H1 (cell line): Measurements from ENCODE around the gene TRIM9. TPM values are rescaled to one million over a fixed set of nuclear protein-coding genes. Genes with fewer than 3 reads are reported as not detected.

Experiments used
- CTCF ChIA-PET: fragments of 300-600 bp; sonication (Branson Sonifier 250); formaldehyde crosslinking; loops from one replicate; lab custom pipeline; 2021; ENCODE audit not compliant: partially characterized antibody; lab: Charles Lee
- POLR2A ChIA-PET: fragments of 300-600 bp; sonication (Branson Sonifier 250); formaldehyde crosslinking; loops from one replicate; lab custom pipeline; 2021; ENCODE audit warnings: inconsistent platforms; ENCODE audit not compliant: partially characterized antibody; lab: Charles Lee
- DNase-seq, 2 experiments: peaks; one replicate each; pipeline versions ENCODE4 v3.0.0 to v3.0.0-alpha.2; 2010 to 2022; ENCODE audit warnings: low spot score in 2 of 2, low read depth in 1 of 2, mixed read lengths in 1 of 2
- FAIRE-seq: peaks from 2 replicates; lab custom pipeline; 2011; peaks lifted over from hg19 to GRCh38; lab: Jason Lieb, UNC
- H2AFZ ChIP-seq: 2 replicates; pipeline ENCODE4 v1.8.1; 2012; ENCODE audit warnings: low read length, inconsistent platforms
- H2AK5ac ChIP-seq: 2 replicates; pipeline ENCODE4 v1.6.1; 2013; ENCODE audit warnings: low read depth, low read length
- H2BK120ac ChIP-seq: replicated peaks from 2 replicates; pipeline ENCODE3; 2013; ENCODE audit warnings: low read depth, low read length, inconsistent platforms
- H2BK12ac ChIP-seq: 2 replicates; pipeline ENCODE4 v1.6.1; 2013; ENCODE audit warnings: low read depth, low read length
- H2BK15ac ChIP-seq: 2 replicates; pipeline ENCODE4 v1.6.1; 2013; ENCODE audit warnings: low read length
- H2BK20ac ChIP-seq: 2 replicates; pipeline ENCODE4 v1.6.1; 2013; ENCODE audit warnings: low read length
- H2BK5ac ChIP-seq: 2 replicates; pipeline ENCODE4 v1.6.1; 2013; ENCODE audit warnings: low read depth, low read length
- H3K14ac ChIP-seq: 2 replicates; pipeline ENCODE4 v1.6.1; 2013; ENCODE audit warnings: inconsistent platforms; ENCODE audit not compliant: insufficient read length
- H3K18ac ChIP-seq: 2 replicates; pipeline ENCODE4 v1.6.1; 2013; ENCODE audit warnings: low read length; ENCODE audit errors: extremely low read depth
- H3K23ac ChIP-seq: 2 replicates; pipeline ENCODE4 v1.6.1; 2013; ENCODE audit warnings: inconsistent platforms; ENCODE audit not compliant: insufficient read length
- H3K23me2 ChIP-seq: 2 replicates; pipeline ENCODE4 v1.6.1; 2013; ENCODE audit warnings: low read depth, low read length
- H3K27ac ChIP-seq: 2 replicates; pipeline ENCODE4 v1.6.1; 2011; ENCODE audit warnings: low read depth, low read length, inconsistent platforms
- H3K27me3 ChIP-seq, 4 experiments: replicated peaks in 1 of 4; 1 replicate in 1 of 4; 2 replicates in 3 of 4; pipeline versions ENCODE4 v1.6.1 to v1.8.1; 2011 to 2013; ENCODE audit warnings: low read length in 3 of 4, mild to moderate bottlenecking in 3 of 4, inconsistent platforms in 2 of 4, mixed read lengths in 2 of 4, moderate library complexity in 1 of 4; ENCODE audit not compliant: control insufficient read depth in 3 of 4, insufficient read depth in 3 of 4; ENCODE audit errors: extremely low read depth in 1 of 4
- H3K36me3 ChIP-seq, 4 experiments: 2 replicates each; pipeline versions ENCODE4 v1.6.1 to v1.8.1; 2011 to 2013; ENCODE audit warnings: mild to moderate bottlenecking in 4 of 4, low read length in 3 of 4, moderate library complexity in 2 of 4, control low read depth in 1 of 4, inconsistent platforms in 1 of 4; ENCODE audit not compliant: insufficient read depth in 4 of 4, control insufficient read depth in 2 of 4
- H3K4ac ChIP-seq: replicated peaks from 2 replicates; pipeline ENCODE3; 2013; ENCODE audit warnings: low read length, low read depth, mixed read lengths, inconsistent platforms; ENCODE audit not compliant: insufficient read length
- H3K4me1 ChIP-seq, 4 experiments: replicated peaks in 1 of 4; 1 replicate in 1 of 4; 2 replicates in 3 of 4; pipeline versions ENCODE4 v1.6.1 to v1.8.1; 2011 to 2013; ENCODE audit warnings: low read length in 3 of 4, inconsistent platforms in 2 of 4, mixed read lengths in 1 of 4; ENCODE audit not compliant: insufficient read depth in 4 of 4, control insufficient read depth in 3 of 4
- H3K4me2 ChIP-seq, 2 experiments: 2 replicates each; pipeline versions ENCODE4 v1.6.1 to v1.8.1; 2011 to 2013; ENCODE audit warnings: low read depth in 2 of 2, low read length in 2 of 2, control low read depth in 1 of 2, inconsistent platforms in 1 of 2, mild to moderate bottlenecking in 1 of 2; ENCODE audit not compliant: insufficient read depth in 1 of 2
- H3K4me3 ChIP-seq, 4 experiments: fragments of 200-600, 300-600 bp in 1 of 4; sonication (generic), shearing (Covaris generic), sonication (Bioruptor Twin) in 1 of 4; 2 replicates each; pipeline versions ENCODE4 v1.5.1 to v1.8.1; 2011 to 2016; ENCODE audit warnings: low read length in 4 of 4, low read depth in 3 of 4, control low read depth in 2 of 4, inconsistent platforms in 2 of 4, mild to moderate bottlenecking in 2 of 4, mixed read lengths in 1 of 4, moderate library complexity in 1 of 4; ENCODE audit not compliant: insufficient read depth in 2 of 4; ENCODE audit errors: extremely low read depth in 1 of 4
- H3K56ac ChIP-seq: replicated peaks from 2 replicates; pipeline ENCODE3; 2013; ENCODE audit warnings: low read depth, mild to moderate bottlenecking, mixed read lengths, low read length, inconsistent platforms; ENCODE audit not compliant: insufficient read length
- H3K79me1 ChIP-seq: 2 replicates; pipeline ENCODE4 v1.6.1; 2013; ENCODE audit warnings: low read depth, low read length, control low read depth
- H3K79me2 ChIP-seq, 2 experiments: 2 replicates each; pipeline versions ENCODE4 v1.6.1 to v1.8.1; 2012 to 2013; ENCODE audit warnings: low read length in 2 of 2, mild to moderate bottlenecking in 2 of 2, inconsistent platforms in 1 of 2; ENCODE audit not compliant: insufficient read depth in 2 of 2, control insufficient read depth in 1 of 2
- H3K9ac ChIP-seq, 4 experiments: replicated peaks in 1 of 4; 1 replicate in 1 of 4; 2 replicates in 3 of 4; pipeline versions ENCODE4 v1.6.1 to v1.8.1; 2011 to 2013; ENCODE audit warnings: low read depth in 3 of 4, low read length in 3 of 4, control low read depth in 2 of 4, mild to moderate bottlenecking in 2 of 4, moderate library complexity in 2 of 4, inconsistent platforms in 1 of 4; ENCODE audit errors: extremely low read depth in 1 of 4
- H3K9me3 ChIP-seq, 2 experiments: 2 replicates each; pipeline versions ENCODE4 v1.6.1 to v1.8.1; 2012 to 2013; ENCODE audit warnings: mild to moderate bottlenecking in 2 of 2, moderate library complexity in 2 of 2, control low read depth in 1 of 2, inconsistent platforms in 1 of 2, low read depth in 1 of 2, low read length in 1 of 2, mixed read lengths in 1 of 2; ENCODE audit not compliant: insufficient read depth in 2 of 2
- H4K20me1 ChIP-seq, 2 experiments: replicated peaks in 1 of 2; 2 replicates each; pipeline versions ENCODE3 to v1.8.1; 2011 to 2013; ENCODE audit warnings: inconsistent platforms in 2 of 2, low read length in 2 of 2, mild to moderate bottlenecking in 1 of 2; ENCODE audit not compliant: insufficient read depth in 2 of 2, control insufficient read depth in 1 of 2
- H4K5ac ChIP-seq: 2 replicates; pipeline ENCODE4 v1.6.1; 2013; ENCODE audit warnings: low read length, low read depth, mixed read lengths, inconsistent platforms; ENCODE audit not compliant: insufficient read length
- H4K8ac ChIP-seq: 2 replicates; pipeline ENCODE4 v1.8.0; 2013; ENCODE audit warnings: mild to moderate bottlenecking, moderate library complexity, low read length, inconsistent platforms; ENCODE audit not compliant: insufficient read depth; ENCODE audit errors: extremely low read depth
- H4K91ac ChIP-seq: replicated peaks from 2 replicates; pipeline ENCODE3; 2013; ENCODE audit warnings: low read length, mixed read lengths, inconsistent platforms; ENCODE audit not compliant: insufficient read length
- BCL11A ChIP-seq, 2 experiments: IDR thresholded peaks; one replicate each; pipeline ENCODE4 v1.6.1; 2011; ENCODE audit warnings: low read depth in 2 of 2, low read length in 2 of 2, mild to moderate bottlenecking in 2 of 2
- CEBPB ChIP-seq: IDR thresholded peaks from 2 replicates; pipeline ENCODE4 v1.6.1; 2012; ENCODE audit warnings: low read depth, low read length
- EGR1 ChIP-seq: IDR thresholded peaks from 2 replicates; pipeline ENCODE4 v1.6.1; 2011; ENCODE audit warnings: low read depth, low read length, borderline replicate concordance
- GTF2F1 ChIP-seq: IDR thresholded peaks from 2 replicates; pipeline ENCODE4 v1.6.1; 2012; ENCODE audit warnings: low read depth, low read length, improper control_type of control experiment, borderline replicate concordance
- MAX ChIP-seq: IDR thresholded peaks from 2 replicates; pipeline ENCODE4 v1.6.1; 2012; ENCODE audit warnings: inconsistent platforms
- RXRA ChIP-seq: IDR thresholded peaks from 2 replicates; pipeline ENCODE4 v1.6.1; 2011; ENCODE audit warnings: low read depth, mild to moderate bottlenecking, low read length, moderate library complexity; ENCODE audit not compliant: insufficient read depth
- TAF7 ChIP-seq: optimal IDR thresholded peaks from 2 replicates; pipeline ENCODE3; 2011; ENCODE audit warnings: low read depth, mild to moderate bottlenecking, inconsistent platforms, low read length, moderate library complexity, borderline replicate concordance
- WGBS, 2 experiments: shearing (Covaris generic) in 1 of 2; methylation state at CpG; one replicate each; pipeline versions ENCODE4 v1.1.6 to v1.1.7; 2013 to 2015; ENCODE audit warnings: low lambda C conversion rate in 2 of 2, mixed read lengths in 2 of 2, inconsistent platforms in 1 of 2, low coverage in 1 of 2, missing lambda C conversion rate in 1 of 2; ENCODE audit not compliant: insufficient replicate concordance in 2 of 2, insufficient coverage in 1 of 2, insufficient read length in 1 of 2; ENCODE audit errors: extremely low coverage in 1 of 2, missing lambda C conversion rate in 1 of 2; 5-methylcytosine and 5-hydroxymethylcytosine counted together
- polyA plus RNA-seq, 7 experiments: library from polyadenylated mRNA; depleted of rRNA in 3 of 7; stranded (reverse) in 5 of 7; unstranded in 2 of 7; fragments of >200 nt in 5 of 7; fragments of 200-250 nt in 2 of 7; gene quantifications; 1 replicate in 5 of 7; 2 replicates in 1 of 7; 4 replicates in 1 of 7; pipeline versions ENCODE4 v1.2.1 to v1.2.3, GENCODE V29; 2011 to 2013; ENCODE audit warnings: missing spikeins in 2 of 7, mixed read lengths in 2 of 7
- total RNA-seq: library from RNA; stranded (reverse); fragmentation: NEBNext Ultra II Directional; extraction: Animal tissue kit (Norgen Biotek cat#: 25700); gene quantifications from 2 replicates; pipeline ENCODE4 v1.2.1, GENCODE V29; 2021

Gene TRIM9
- total and polyA plus RNA-seq, 2 of the 8 experiments (the other 6 are each of a cell fraction or from before 2014, with no cell fraction given): 2.7 to 5.4 TPM

- no peak overlapping the region for H3K9ac ChIP-seq
- H3K36me3 ChIP-seq: no peaks in the 10 kb centered on the region
- H3K27me3 ChIP-seq: no peaks in the 10 kb centered on the region
- H2BK5ac ChIP-seq: no peak overlapping the region
- DNase-seq (no peak), FAIRE-seq (no peak)
- H4K8ac ChIP-seq: no peak overlapping the region
- no peaks in the 10 kb centered on the region for H3K79me2 ChIP-seq
- no peaks in the 10 kb centered on the region for H3K9me3 ChIP-seq
- 80% methylated on average over 2 of the region's 2 CpGs; no CpG with 5 or more reads in 1 of the 2 experiments for WGBS, 2 experiments
- CTCF ChIA-PET: no interaction called here
- POLR2A ChIA-PET: no interaction called here
- no peak overlapping the region for H4K91ac ChIP-seq
- no peak overlapping the region for H3K56ac ChIP-seq
- no peak overlapping the region for H3K4me2 ChIP-seq
- no peak overlapping the region for H3K18ac ChIP-seq
- H4K20me1 ChIP-seq: no peaks in the 10 kb centered on the region
- no peaks in the 10 kb centered on the region for H3K79me1 ChIP-seq
- no peaks in the 10 kb centered on the region; a peak in 1 of 7 replicates for H3K4me1 ChIP-seq
- no peaks in the 10 kb centered on the region for H3K23me2 ChIP-seq
- H3K4ac ChIP-seq: no peak overlapping the region
- no peak overlapping the region for H3K23ac ChIP-seq
- no peak overlapping the region for H3K27ac ChIP-seq
- H3K4me3 ChIP-seq: no peak overlapping the region
- H2AFZ ChIP-seq: no peak overlapping the region
- H2BK15ac ChIP-seq: no peak overlapping the region
- no peak overlapping the region for H3K14ac ChIP-seq
- no peak overlapping the region for H2BK12ac ChIP-seq
- H2AK5ac ChIP-seq: no peak overlapping the region
- no peak overlapping the region for H2BK20ac ChIP-seq
- TF ChIP-seq TAF7 (no peak), EGR1 (no peak), MAX (no peak), CEBPB (no peak), GTF2F1 (no peak), BCL11A (IDR thresholded peaks at IDR 0.05; ENCODE audit: low read depth in 2 of 2, low read length in 2 of 2) (no peak), RXRA (no peak)
- H4K5ac ChIP-seq: no peak overlapping the region
- H2BK120ac ChIP-seq: no peak overlapping the region
Observed at GRCh38 chr14:51006324-51006723, 88.6 kb downstream of the TRIM9 start.
